Measurements from ENCODE around the gene SIX3. TPM values are rescaled to one million over a fixed set of nuclear protein-coding genes. Genes with fewer than 3 reads are reported as not detected.

The SIX3 gene
- total and polyA plus RNA-seq, 2 experiments from 2014 or later, result 0.21 to 0.28 TPM

- peak overlapping the region; percentile 86 for H3K4me2 ChIP-seq
- no peaks in the 10 kb centered on the region; the same call in 2 of the 3 replicates for H3K36me3 Mint-ChIP-seq (ENCODE audit: low read depth)
- H3K79me2 ChIP-seq (replicated peaks; ENCODE audit: insufficient read depth), result no peaks in the 10 kb centered on the region
- peaks cover 62% of the 10 kb centered on the region for H3K4me1 Mint-ChIP-seq
- TF ChIP-seq EZH2 (IDR thresholded peaks at IDR 0.05; ENCODE audit: low read depth, unreplicated experiment) (peak; percentile 97), ZNF114 (CRISPR knock-in tag; IDR thresholded peaks at IDR 0.05) (no peak), EZH2phosphoT487 (IDR thresholded peaks at IDR 0.05; ENCODE audit: unreplicated experiment) (peak; percentile 99)
- peaks cover 3% of the 10 kb centered on the region; the same call in 1 of the 3 replicates for H3K9me3 Mint-ChIP-seq
- H4K20me1 ChIP-seq (replicated peaks; ENCODE audit: insufficient read depth), result peaks cover 3% of the 10 kb centered on the region; the same call in 1 of the 2 replicates
- ATAC-seq (no peak), DNase-seq (ENCODE audit: low spot score) (no peak)
- no peaks in the 10 kb centered on the region for H3K36me3 ChIP-seq (ENCODE audit: insufficient read depth)
- peak overlapping the region; percentile 66 for H3K4me3 Mint-ChIP-seq
- no peak overlapping the region for H3K27ac Mint-ChIP-seq
- H3K9me2 ChIP-seq (ENCODE audit: insufficient read depth), result no peaks in the 10 kb centered on the region
- peaks cover 95% of the 10 kb centered on the region for H3K27me3 Mint-ChIP-seq (ENCODE audit: insufficient read depth, low read depth, poor library complexity)
- peaks cover 100% of the 10 kb centered on the region for H3K27me3 ChIP-seq (ENCODE audit: insufficient read depth)
- no peak overlapping the region for H3K27ac ChIP-seq (ENCODE audit: low read depth)
- H3K4me1 ChIP-seq (ENCODE audit: insufficient read depth), result peaks cover 65% of the 10 kb centered on the region
- H2AFZ ChIP-seq, result no peak overlapping the region
- H3F3A ChIP-seq (replicated peaks; ENCODE audit: low read depth), result peaks cover 37% of the 10 kb centered on the region
- H3K4me3 ChIP-seq, result peak overlapping the region; percentile 54
Measured at GRCh38 chr2:44942304-44943030, 965 bp downstream of the SIX3 start.

- Histone ChIP-seq H3K4me1 (ENCODE audit: insufficient read depth) (peaks cover 66% of the 10 kb centered on the region), H3K9me2 (ENCODE audit: insufficient read depth) (no peaks in the 10 kb centered on the region), H4K20me1 (replicated peaks; ENCODE audit: insufficient read depth) (peaks cover 3% of the 10 kb centered on the region; the same call in 1 of the 2 replicates), H3K36me3 (ENCODE audit: insufficient read depth) (no peaks in the 10 kb centered on the region), H3K4me2 (peak overlapping the region; percentile 86), H3F3A (replicated peaks; ENCODE audit: low read depth) (peaks cover 38% of the 10 kb centered on the region), H3K79me2 (replicated peaks; ENCODE audit: insufficient read depth) (no peaks in the 10 kb centered on the region), H2AFZ (no peak overlapping the region), H3K4me3 (peak overlapping the region; percentile 54), H3K27ac (ENCODE audit: low read depth) (no peak overlapping the region), H3K27me3 (ENCODE audit: insufficient read depth) (peaks cover 100% of the 10 kb centered on the region)
- Mint-ChIP-seq H3K9me3 (peaks cover 3% of the 10 kb centered on the region; the same call in 1 of the 3 replicates), H3K27ac (no peak overlapping the region), H3K36me3 (ENCODE audit: low read depth) (no peaks in the 10 kb centered on the region; the same call in 2 of the 3 replicates), H3K4me3 (peak overlapping the region; percentile 66), H3K4me1 (peaks cover 62% of the 10 kb centered on the region), H3K27me3 (ENCODE audit: insufficient read depth, low read depth, poor library complexity) (peaks cover 95% of the 10 kb centered on the region)
- TF ChIP-seq, protein P1, sequence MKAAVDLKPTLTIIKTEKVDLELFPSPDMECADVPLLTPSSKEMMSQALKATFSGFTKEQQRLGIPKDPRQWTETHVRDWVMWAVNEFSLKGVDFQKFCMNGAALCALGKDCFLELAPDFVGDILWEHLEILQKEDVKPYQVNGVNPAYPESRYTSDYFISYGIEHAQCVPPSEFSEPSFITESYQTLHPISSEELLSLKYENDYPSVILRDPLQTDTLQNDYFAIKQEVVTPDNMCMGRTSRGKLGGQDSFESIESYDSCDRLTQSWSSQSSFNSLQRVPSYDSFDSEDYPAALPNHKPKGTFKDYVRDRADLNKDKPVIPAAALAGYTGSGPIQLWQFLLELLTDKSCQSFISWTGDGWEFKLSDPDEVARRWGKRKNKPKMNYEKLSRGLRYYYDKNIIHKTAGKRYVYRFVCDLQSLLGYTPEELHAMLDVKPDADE (IDR thresholded peaks at IDR 0.05), result no peak
- TF ChIP-seq EZH2phosphoT487 (IDR thresholded peaks at IDR 0.05; ENCODE audit: unreplicated experiment) (peak; percentile 86), EZH2 (IDR thresholded peaks at IDR 0.05; ENCODE audit: low read depth, unreplicated experiment) (peak; percentile 96)
- ATAC-seq (no peak; the same call in 2 of the 3 replicates), DNase-seq (ENCODE audit: low spot score) (no peak)
Measured at GRCh38 chr2:44943031-44943692, 1.7 kb downstream of the SIX3 start.

DNA sequence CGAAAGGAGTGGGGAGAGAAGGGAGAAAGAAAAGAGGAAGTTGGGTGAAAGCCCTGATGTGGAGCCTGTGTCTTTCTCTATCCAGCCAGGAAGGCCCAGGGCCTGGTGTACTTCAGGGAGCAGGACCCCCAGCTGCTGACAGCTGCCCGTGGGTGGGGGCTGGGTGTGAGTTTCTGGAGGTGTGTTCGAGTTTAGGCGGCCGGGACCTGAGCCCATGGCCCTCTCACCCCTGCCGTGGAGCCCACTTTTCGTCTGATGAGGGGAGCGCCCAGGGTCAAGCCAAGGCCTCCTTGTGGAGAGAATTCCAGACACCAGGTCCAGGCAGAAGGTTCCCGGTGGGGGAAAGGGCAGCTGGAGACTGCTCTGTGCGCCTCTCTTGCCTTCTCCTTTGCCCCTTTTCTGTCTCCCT is 2.2 kb downstream of the SIX3 start:
- DNase-seq (ENCODE audit: low spot score) (peak; percentile 66), ATAC-seq (peak; percentile 5)
- H3K27me3 ChIP-seq (ENCODE audit: insufficient read depth), result peaks cover 100% of the 10 kb centered on the region
- Mint-ChIP-seq H3K4me1 (peaks cover 65% of the 10 kb centered on the region), H3K36me3 (ENCODE audit: low read depth) (no peaks in the 10 kb centered on the region; the same call in 2 of the 3 replicates), H3K9me3 (peaks cover 3% of the 10 kb centered on the region; the same call in 1 of the 3 replicates), H3K27me3 (ENCODE audit: insufficient read depth, low read depth, poor library complexity) (peaks cover 95% of the 10 kb centered on the region), H3K27ac (no peak overlapping the region), H3K4me3 (peak overlapping the region; percentile 66)
- H3K4me3 ChIP-seq, result peak overlapping the region; percentile 54
- H3K36me3 ChIP-seq (ENCODE audit: insufficient read depth), result no peaks in the 10 kb centered on the region
- H3K4me1 ChIP-seq (ENCODE audit: insufficient read depth), result peaks cover 66% of the 10 kb centered on the region
- H3K4me2 ChIP-seq, result peak overlapping the region; percentile 86
- peak overlapping the region; percentile 90 for H2AFZ ChIP-seq
- H4K20me1 ChIP-seq (replicated peaks; ENCODE audit: insufficient read depth), result peaks cover 3% of the 10 kb centered on the region; the same call in 1 of the 2 replicates
- H3F3A ChIP-seq (replicated peaks; ENCODE audit: low read depth), result peaks cover 37% of the 10 kb centered on the region
- H3K79me2 ChIP-seq (replicated peaks; ENCODE audit: insufficient read depth), result no peaks in the 10 kb centered on the region
- H3K27ac ChIP-seq (ENCODE audit: low read depth), result no peak overlapping the region
- H3K9me2 ChIP-seq (ENCODE audit: insufficient read depth), result no peaks in the 10 kb centered on the region
- no peak for TF ChIP-seq ZNF331 (CRISPR knock-in tag; IDR thresholded peaks at IDR 0.05; ENCODE audit: low read depth)
- TF ChIP-seq STAT1 (IDR thresholded peaks at IDR 0.05; ENCODE audit: unreplicated experiment), result no peak
- no peak for TF ChIP-seq EZH2phosphoT487 (IDR thresholded peaks at IDR 0.05; ENCODE audit: unreplicated experiment)
- no peak for TF ChIP-seq JUNB (IDR thresholded peaks at IDR 0.05; ENCODE audit: unreplicated experiment)
- TF ChIP-seq, protein P2, sequence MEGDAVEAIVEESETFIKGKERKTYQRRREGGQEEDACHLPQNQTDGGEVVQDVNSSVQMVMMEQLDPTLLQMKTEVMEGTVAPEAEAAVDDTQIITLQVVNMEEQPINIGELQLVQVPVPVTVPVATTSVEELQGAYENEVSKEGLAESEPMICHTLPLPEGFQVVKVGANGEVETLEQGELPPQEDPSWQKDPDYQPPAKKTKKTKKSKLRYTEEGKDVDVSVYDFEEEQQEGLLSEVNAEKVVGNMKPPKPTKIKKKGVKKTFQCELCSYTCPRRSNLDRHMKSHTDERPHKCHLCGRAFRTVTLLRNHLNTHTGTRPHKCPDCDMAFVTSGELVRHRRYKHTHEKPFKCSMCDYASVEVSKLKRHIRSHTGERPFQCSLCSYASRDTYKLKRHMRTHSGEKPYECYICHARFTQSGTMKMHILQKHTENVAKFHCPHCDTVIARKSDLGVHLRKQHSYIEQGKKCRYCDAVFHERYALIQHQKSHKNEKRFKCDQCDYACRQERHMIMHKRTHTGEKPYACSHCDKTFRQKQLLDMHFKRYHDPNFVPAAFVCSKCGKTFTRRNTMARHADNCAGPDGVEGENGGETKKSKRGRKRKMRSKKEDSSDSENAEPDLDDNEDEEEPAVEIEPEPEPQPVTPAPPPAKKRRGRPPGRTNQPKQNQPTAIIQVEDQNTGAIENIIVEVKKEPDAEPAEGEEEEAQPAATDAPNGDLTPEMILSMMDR (conservative IDR thresholded peaks at IDR 0.05; ENCODE audit: low read depth in 2 of 2), result no peak
- no peak for TF ChIP-seq NANOG (IDR thresholded peaks at IDR 0.05; ENCODE audit: borderline replicate concordance)
- TF ChIP-seq CREB1 (CRISPR knock-in tag; IDR thresholded peaks at IDR 0.05; ENCODE audit: low read depth), result no peak
- TF ChIP-seq ZNF114 (CRISPR knock-in tag; IDR thresholded peaks at IDR 0.05), result no peak
- TF ChIP-seq, protein P1 (IDR thresholded peaks at IDR 0.05), result no peak
- no peak for TF ChIP-seq POLR2AphosphoS5 (IDR thresholded peaks at IDR 0.05; ENCODE audit: low read depth)

Data from GM23338 (cell line).